ENCODE data around the gene AIG1.
"Not testable (repeated sequence)": the region's sequence is repeated elsewhere in the genome, so short reads cannot be mapped to it uniquely, and the experiment has no call there.

The AIG1 gene

DNA sequence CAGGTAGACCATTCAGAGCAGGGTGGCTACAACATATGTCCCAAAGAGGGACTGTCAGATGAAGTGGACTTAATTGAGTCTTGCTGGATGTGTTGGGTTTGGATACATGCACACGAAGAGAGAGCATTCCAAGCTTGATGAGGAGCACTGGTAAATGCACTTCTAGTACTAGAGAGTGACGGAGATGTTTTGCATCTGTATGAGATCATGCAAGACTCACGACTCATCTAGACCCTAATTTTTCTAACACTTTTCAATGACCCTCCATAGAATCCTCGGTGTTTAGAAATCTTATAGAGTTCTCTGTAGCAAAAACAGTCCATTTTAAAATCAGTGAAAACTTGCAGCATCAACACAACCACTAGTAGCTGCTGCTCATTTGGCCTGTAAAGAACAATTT lies 4.8 kb upstream of the AIG1 start:
- no peak for DNase-seq (ENCODE audit: low read depth in 1 of 2, low spot score in 1 of 2)

DNA sequence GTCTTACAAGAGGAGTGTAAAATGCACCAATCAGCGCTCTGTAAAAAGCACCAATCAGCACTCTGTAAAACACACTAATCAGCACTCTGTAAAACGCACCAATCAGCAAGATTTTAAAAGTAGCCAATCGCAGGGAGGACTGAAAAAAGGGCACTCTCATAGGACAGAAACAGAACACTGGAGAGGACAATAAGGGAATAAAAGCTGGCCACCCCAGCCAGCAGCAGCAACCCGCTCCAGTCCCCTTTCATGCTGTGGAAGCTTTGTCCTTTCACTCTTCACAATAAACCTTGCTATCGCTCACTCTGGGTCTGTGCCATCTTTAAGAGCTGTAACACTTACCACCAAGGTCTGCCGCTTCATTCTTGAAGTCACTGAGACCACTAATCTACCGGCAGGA lies 1.7 kb upstream of the AIG1 start:
- no peak for DNase-seq (ENCODE audit: low read depth in 1 of 2, low spot score in 1 of 2)

DNA sequence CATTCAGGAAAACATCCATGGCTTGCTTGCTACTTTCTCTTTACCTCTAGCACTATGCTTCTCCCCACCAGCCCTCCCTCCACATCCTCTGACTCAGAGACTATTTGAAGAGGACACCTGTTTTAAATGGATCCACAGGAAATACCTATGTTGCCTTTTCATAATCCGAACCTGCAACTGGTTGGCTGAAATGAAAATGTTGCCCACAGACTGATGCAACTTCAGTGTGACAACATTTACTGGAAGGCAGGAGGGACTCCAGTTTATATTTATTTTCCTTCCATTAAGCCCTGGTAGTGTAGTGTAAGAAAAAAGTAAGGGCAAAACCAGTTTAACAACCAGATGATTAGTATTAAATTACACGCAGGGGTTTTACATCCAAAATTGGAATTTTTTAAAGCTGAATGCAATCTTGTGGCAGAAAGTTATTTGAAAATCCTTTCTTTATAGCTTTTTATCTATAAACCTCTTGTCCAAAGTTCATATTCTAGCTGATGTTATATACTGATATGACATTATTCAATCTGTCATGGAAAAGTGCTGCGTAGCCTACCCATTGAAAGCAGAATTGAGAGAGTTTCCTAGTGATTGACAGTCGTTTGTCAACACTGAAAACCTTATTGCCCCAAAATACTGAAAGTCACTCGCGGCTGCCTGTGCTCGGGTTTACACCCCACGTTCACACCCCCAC lies 881 bp upstream of the AIG1 start:
- DNase-seq (ENCODE audit: low read depth in 1 of 2, low spot score in 1 of 2), result no peak

DNA sequence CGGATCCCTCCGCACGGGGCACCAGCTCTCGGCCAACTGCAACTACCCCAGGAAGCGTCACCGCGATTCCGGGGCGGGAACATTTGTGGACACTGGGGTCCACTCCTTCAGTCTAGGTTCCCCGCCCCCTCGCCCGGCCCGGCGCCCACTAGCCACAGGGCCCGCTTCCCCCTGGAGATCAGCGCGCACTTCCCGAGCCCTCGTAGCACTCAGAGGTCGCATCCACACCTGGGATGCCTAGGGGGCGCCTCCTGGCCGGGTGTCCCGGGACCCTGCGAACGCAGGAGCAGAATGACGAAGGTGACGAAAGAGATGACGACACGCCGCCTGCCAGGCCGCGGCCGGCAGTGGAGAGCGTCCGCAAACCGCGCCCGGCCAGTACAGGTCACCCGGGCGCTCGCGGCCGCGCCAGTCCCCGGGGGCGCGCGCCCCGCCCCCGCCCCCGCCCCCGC lies 309 bp upstream of the AIG1 start:
- DNase-seq (ENCODE audit: low read depth in 1 of 2, low spot score in 1 of 2), result peak; percentile 49 to 50

DNA sequence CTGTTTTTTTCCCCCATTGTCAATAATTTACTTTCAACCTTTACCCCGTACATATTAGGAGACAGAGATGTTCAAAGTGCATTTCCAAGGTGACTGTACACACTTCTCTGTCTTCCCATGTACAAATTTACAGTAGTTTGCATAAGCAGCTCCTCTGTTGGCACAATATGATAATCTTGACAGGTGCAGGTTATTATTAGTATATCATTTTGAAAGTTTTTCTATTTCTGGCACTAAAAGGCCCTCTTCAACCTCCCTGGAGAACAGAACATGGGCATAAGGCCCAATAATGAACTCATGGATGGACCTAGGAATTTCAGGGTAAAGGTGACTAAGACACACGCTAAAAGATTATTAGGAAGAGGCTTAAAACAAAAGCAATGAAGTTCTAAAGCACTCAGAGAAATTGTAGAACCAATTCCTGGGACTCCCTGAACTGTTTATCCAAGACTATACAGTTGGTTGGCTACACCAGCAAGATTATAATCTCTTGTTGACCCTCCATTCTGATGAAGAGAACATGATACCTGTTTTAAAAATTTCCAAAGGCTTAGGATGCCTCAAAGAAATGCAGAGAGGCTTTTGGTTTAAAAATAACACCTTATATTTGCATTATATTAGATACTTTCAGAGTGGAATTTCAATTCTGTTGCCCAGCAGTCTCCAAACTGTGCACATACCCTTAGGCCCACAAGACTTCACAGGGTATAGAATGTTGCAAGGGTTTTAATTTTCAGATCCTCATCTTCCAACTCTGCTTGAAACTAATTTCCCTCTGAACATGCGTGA lies 1.1 kb downstream of the AIG1 start:
- no peak for DNase-seq (ENCODE audit: low read depth in 1 of 2, low spot score in 1 of 2)

DNA sequence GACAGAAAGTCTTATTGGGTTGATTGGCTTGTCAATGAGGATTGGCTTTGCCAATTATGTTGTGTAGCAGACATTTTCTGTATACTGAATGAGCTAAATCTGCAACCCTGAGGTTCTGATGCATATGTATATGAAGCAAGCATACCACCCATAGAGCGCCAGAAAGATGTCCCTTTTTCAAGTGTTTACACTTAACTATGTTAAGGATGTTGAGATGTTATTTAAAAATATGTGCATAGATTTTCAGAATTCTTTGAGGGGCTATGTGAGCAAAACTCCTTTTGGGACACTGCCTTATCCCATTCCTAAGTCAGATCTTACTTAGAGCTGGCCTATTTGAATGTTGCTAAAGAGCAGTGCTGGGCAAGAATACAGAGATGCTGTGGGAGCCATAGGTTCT lies 1.9 kb downstream of the AIG1 start:
- DNase-seq (ENCODE audit: low read depth in 1 of 2, low spot score in 1 of 2), result no peak

DNA sequence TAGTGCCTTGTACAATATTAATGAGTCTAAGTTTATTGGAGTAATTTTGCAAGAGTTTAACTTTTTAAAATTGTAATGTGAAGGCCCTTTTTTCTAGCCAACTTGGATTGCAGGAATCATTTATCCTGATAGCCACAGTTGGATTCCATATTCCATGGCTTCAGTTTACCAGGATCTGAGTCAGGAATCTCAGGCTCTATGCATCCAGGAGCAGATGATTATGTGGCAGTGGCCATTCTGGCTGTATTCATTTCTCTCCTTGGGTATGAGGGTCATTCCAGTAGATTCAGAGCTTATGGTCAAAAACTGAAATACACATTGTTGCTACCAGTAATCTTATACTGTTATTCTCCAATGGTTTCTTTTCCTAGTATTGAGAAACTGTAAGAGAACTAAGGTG lies 2.9 kb downstream of the AIG1 start:
- no peak for DNase-seq (ENCODE audit: low read depth in 1 of 2, low spot score in 1 of 2)

DNA sequence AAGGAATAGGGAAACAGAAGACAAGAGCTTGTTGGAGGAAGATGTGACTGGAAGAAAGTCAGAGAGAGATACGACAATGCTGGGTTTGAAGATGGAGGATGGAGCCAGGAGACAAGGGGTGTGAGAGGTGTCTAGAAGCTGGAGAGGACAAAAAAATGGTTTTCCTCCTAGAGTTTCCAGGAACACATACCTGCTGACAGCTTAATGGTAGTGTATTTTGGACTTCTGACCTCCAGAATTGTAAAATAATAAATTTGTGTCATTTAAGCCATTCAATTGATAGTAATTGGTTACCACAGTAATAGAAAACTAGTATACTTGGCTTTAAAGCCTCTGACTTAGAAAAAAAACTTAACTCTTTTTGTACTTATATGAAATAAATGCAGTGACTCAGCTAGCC lies 3.6 kb downstream of the AIG1 start:
- DNase-seq (ENCODE audit: low read depth in 1 of 2, low spot score in 1 of 2), result no peak

DNA sequence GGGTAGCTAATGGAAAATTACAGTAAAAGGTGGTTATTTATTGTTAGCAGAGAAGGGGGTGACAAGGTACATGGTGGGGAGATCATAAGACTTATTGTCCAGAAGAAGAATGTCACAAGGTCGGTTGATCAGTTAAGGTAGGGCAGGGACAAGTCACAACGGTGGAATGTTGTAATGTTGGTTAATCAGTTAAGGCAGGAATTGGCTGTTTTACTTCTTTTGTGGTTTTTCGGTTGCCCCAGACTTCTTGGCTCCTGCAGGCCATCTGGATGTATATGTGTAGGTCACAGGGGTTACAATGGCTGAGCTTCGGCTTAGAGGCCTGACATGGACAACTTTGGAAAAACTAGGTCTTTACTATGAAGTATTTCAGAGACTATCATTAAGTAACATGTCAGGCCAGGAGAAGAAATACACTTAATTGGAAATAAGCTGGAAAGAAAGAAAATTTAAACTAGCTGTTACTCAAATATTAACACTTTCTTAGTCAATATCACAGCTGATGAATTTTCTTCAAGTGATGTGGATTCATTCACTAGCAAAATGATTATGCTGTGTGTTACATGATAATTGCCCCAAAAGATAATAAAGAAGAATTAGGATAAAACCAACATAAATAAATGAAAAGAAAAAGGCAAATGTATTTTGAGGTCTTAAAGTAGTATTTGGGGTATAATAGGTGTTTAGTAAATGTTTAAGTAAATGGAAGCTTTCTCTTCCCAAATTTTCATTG lies 4.4 kb downstream of the AIG1 start:
- no peak for DNase-seq (ENCODE audit: low read depth in 1 of 2, low spot score in 1 of 2)

DNA sequence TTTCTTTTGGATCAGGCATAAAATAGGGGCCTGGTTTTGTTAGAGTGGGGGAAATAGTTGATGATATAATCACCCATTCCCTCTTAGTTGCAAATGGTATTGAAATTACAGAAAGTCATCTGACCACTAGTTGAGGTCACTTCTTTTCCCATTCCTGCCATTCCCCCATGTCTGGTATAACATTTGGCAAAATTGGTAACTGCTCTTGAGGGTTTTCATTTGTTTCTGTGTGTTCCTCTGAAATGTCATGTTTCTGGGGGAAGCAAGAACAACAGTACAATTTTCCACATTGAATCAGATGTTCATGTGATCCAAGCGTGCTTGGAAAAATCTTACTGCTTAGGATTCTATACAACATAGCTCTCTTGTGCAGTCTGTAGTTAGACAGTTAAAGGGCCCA lies 7.3 kb downstream of the AIG1 start:
- DNase-seq (ENCODE audit: low read depth in 1 of 2, low spot score in 1 of 2), result no peak

DNA sequence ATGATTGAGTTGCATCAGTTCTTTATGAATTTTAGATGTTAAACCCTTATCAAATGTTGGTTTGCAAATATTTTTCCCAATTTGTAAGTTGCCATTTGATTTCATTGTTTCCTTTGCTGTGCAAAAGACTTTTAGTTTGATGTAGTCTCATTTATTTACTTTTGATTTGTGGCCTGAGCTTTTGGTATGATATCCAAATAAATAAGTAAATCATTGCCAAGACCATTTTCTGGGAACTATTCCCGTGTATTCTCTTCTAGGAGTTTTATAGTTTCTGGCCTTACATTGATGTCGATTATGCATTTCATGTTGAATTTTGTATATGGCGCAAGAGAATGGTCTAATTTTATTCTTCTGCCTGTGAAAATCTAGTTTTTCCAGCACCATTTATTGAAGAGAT lies 13.4 kb downstream of the AIG1 start:
- DNase-seq (ENCODE audit: low read depth in 1 of 2, low spot score in 1 of 2), result no peak

DNA sequence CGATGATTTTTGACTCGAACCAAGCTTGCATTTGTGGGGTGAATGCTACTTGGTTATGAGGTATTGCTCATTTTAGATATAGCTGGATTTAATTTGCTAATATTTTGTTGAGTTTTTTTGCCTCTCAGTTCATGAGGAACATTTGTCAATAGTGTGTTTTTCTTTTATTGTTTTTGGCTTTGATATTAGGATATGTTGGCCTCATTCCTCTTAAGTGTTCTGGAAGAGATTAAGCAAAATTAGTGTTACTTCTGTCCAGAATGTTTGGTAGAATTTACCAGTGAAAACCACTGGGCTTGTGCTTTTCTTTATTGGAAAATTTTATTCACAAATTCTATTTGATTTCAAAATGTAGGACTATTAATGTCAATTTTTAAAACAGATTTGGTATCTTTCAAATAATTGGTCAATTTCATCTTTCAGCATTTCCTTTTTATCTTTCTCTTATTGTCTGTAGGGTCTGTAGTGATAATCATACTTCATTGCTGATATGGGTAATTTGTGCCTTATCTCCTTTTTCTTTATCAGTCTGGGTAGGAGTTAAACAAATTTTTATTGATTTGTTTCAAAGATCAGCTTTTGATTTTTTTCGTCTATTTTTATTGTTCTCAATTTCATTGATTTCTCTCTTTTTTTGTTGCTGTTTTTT lies 14.1 kb downstream of the AIG1 start:
- DNase-seq (ENCODE audit: low read depth in 1 of 2, low spot score in 1 of 2), result no peak

DNA sequence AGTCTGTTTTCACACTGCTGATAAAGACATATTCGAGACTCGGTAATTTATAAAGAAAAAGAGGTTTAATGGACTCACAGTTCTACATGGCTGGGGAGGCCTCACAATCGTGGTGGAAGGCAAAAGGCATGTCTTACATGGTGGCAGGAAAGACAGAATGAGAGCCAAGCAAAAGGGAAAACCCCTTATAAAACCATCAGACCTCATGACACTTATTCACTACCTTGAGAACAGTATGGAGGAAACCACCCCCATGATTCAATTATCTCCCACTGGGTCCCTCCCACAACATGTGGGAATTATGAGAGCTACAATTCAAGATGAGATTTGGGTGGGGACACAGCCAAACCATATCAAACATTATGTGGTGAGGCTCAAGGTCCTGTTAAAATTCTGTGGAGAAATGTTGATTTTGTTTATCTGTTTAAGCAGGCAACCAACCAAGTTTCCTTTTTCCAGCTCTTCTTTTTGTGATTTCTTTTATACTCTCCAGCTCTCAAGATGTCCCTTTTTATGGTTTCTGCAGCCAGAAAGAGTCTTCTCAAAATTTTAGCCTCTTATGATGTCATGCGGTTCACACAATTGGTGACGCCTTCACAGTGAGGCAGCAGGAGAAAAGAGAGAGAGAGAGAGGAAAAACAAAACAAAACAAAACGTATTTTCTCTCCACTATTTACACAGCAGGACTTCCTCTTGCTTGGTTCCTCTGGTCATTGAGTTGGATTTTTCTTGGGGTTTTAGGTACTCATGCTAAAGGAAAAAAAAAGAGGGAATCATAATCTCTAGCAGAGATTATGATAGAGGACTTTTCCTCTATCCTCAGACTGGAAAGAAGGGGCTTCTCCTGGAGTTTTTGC lies 18.0 kb downstream of the AIG1 start:
- no peak for DNase-seq (ENCODE audit: low read depth in 1 of 2, low spot score in 1 of 2)

DNA sequence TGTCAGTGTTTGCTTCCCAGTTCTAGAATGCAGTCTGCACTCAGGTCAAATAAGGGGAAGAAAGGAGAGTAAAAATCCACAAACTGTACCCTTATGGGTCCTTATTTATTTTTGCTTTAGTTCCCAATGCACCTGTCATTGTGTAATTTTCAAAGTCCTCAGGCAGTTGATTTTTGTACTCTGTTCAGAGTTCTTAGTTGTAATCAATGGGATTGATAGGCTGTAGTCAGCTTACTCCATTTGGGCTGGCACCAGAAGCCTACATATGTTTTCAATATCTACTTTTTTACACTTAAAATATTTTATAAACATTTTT lies 18.6 kb downstream of the AIG1 start:
- no peak for DNase-seq (ENCODE audit: low read depth in 1 of 2, low spot score in 1 of 2)

DNA sequence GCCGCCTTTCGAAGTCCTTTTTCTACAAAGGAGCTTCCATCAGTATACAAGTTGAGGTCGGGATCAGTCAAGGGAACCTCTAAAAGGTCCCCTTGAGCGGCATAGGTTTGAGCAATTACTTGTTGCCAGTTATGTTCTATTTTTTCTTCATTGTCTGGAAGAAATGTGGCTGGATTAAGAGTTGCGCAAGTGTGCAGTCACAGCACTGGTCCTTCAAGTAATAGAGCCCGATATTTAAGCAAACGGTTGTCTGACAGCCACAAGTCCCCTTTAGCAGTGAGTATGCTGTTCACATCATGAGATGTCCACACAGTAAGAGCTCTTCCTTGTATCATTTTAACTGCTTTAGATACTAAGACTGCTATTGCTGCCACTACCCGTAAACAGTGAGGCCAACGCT lies 21.6 kb downstream of the AIG1 start:
- not testable (repeated sequence) for DNase-seq (ENCODE audit: low read depth in 1 of 2, low spot score in 1 of 2)

DNA sequence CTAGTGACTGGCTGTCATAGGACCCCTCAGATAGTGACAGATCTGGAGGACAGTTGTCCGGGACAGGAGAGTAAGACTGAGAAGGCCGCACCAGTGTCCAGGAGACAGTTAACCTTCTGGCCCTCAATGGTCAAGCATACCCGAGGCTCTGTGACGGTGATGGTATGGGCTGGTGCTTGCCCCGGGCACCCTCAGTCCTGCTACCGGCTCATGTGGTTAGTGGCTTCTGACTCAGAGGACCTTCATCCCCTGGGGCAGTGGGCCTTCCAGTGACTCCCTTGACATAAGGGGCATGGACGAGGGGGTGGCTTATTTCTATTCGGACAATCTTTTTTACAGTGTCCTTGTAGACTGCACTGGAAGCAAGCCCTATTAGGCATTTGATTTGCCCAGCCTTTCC lies 23.3 kb downstream of the AIG1 start:
- not testable (repeated sequence) for DNase-seq (ENCODE audit: low read depth in 1 of 2, low spot score in 1 of 2)

DNA sequence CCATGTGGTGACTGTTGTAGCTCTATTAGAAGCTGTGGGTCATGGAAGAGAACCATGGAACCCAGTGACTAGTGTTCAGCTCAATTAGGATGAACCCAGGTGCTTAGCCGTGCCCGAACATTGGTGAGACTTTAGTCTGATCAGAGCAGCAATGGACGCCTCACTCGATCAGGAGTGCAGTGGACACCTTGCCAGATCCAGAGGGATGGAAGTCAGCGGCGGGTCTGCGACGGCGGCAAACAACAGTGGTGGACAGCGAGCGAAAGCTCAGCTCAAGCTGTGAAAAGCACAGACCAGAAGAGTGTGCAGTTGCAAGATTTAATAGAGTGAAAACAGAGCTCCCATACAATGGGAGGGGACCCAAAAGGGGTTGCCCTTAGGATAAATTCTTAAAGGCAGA lies 26.6 kb downstream of the AIG1 start:
- DNase-seq (ENCODE audit: low read depth in 1 of 2, low spot score in 1 of 2), result not testable (repeated sequence)

DNA sequence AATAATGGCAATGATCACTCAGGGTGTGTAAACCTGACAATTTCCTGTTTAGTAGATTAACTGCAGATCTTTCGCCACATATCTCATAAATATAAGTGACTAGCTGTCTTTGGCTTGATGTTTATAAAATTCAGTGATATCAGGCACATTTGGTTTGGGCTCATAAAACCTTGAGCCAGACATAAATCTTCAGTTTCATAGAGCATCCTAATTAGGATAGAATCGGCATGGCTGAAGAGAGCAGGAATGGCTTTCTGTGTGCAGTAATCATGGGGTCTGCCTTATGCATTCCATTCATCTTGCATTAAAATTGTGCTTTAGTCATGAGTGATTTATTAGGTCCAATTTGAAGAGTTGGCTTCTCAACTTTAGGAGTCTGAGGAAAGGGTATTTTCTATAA lies 27.2 kb downstream of the AIG1 start:
- no peak for DNase-seq (ENCODE audit: low read depth in 1 of 2, low spot score in 1 of 2)

DNA sequence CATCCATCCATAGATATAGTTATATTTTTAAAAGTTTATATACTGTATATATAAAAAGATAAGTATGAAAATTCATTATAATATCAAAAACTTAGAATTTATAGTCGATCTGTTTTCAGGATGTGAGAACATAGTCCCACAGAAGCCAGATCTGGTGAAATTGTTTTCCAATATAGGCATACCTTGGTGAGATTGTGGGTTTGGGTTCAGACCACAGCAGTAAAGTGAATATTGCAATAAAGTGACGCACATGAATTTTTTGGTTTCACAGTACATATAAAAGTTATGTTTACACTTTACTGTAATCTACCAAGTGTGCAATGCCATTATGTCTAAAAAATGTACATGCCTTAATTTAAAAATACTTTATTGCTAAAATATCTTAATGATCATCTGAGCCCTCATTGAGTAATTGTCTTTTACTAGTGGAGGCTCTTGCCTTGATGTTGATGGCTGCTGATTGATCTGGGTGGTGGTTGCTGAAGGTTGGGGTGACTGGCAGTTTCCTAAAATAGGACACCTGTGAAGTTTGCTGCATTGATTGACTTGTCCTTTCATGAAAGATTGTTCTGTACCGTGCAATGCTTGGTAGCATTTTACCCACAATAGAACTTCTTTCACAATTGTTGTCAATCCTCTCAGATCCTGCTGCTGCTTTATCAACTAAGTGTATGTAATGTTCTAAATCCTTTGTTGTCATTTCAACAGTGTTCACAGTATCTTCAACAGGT lies 29.8 kb downstream of the AIG1 start:
- no peak for DNase-seq (ENCODE audit: low read depth in 1 of 2, low spot score in 1 of 2)

DNA sequence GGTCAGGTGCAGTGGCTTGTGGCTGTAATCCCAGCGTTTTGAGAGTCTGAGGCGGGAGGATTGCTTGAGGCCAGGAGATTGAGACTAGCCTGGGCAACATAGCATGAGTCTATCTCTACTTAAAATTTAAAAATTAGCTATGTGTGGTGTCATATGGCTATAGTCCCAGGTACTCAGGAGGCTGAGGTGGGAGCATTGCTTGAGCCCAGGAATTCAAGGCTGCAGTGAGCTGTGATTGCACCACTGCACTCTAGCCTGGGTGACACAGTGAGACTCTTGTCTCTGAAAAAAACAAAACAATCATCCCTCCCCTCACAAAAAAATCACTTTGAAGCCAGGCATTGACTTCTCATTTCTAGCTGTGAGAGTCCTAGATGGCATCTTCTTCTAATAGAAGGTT lies 32.1 kb downstream of the AIG1 start:
- DNase-seq (ENCODE audit: low read depth in 1 of 2, low spot score in 1 of 2), result no peak
